ENCODE measurements around the gene C2CD3. TPM values are rescaled to one million over a fixed set of nuclear protein-coding genes. Genes with fewer than 3 reads are reported as not detected.

C2CD3 gene
- total and polyA plus RNA-seq, 9 of the 15 experiments (the other 6 are each of a cell fraction or from before 2014, with no cell fraction given), result 4.4 to 20.2 (median 15.4) TPM

GRCh38 chr11:74085542-74085892 is 85.3 kb downstream of the C2CD3 start:
- intact Hi-C loops (cut with micrococcal nuclease), result loop anchor here (5.0 kb wide), 1 partner anchor 73 kb away; no protein-coding TSS in a partner anchor
- H3K9me3 ChIP-seq (replicated peaks; ENCODE audit: control insufficient read depth, insufficient read depth, low read depth, low read length), result no peaks in the 10 kb centered on the region
- WGBS (ENCODE audit: insufficient coverage, low coverage, missing lambda C conversion rate), result 13% methylated on average over 6 of the region's 6 CpGs
- H3K27ac ChIP-seq (ENCODE audit: extremely low read depth, low read depth, low read length), result peak overlapping the region; percentile 48
- no peaks in the 10 kb centered on the region for H3K79me2 ChIP-seq (ENCODE audit: control insufficient read depth, insufficient read depth, low read length)
- peak overlapping the region; percentile 7 to 21; a peak in 1 of 4 replicates for H3K9ac ChIP-seq (ENCODE audit: insufficient read depth in 1 of 2, low read depth in 2 of 2, low read length in 2 of 2)
- H4K20me1 ChIP-seq (replicated peaks; ENCODE audit: control insufficient read depth, insufficient read depth, low read length), result no peaks in the 10 kb centered on the region
- peaks cover 26% of the 10 kb centered on the region; the same call in 1 of the 3 replicates for H3K36me3 ChIP-seq (ENCODE audit: control insufficient read depth, insufficient read depth, low read length)
- ATAC-seq (peak; percentile 87), DNase-seq (ENCODE audit: extremely low read depth in 1 of 4, low spot score in 3 of 4) (peak; percentile 45 to 79 (median 54)), FAIRE-seq (peak; percentile 65)
- H2AFZ ChIP-seq (ENCODE audit: low read depth, low read length), result peak overlapping the region; percentile 52; the same call in 1 of the 2 replicates
- H3K4me2 ChIP-seq (ENCODE audit: insufficient read depth, low read length), result peak overlapping the region; percentile 62; the same call in 1 of the 2 replicates
- BruUV-seq (replicated peaks), result no TSS peak
- ChIA-PET CTCF (ENCODE audit: low intra/inter-chr PET ratio) (no interaction called here), POLR2A (interaction anchor here (1.1 to 1.9 kb wide), 4 partner anchors 11 to 106 kb away, joined by 3 to 9 read pairs (median 6); partner anchors contain the start of gene UCP2)
- no peaks in the 10 kb centered on the region for H3K27me3 ChIP-seq (ENCODE audit: control insufficient read depth in 2 of 2, insufficient read depth in 2 of 2, low read length in 2 of 2)
- in situ Hi-C loops (cut with MboI), result loop anchor here (5.0 kb wide), 1 partner anchor 98 kb away; no protein-coding TSS in a partner anchor
- no peak overlapping the region for H3K4me3 ChIP-seq
- no peaks in the 10 kb centered on the region for H3K9me1 ChIP-seq (ENCODE audit: control insufficient read depth, insufficient read depth, low read length)
- H3K4me1 ChIP-seq (replicated peaks in 1 of 2; ENCODE audit: control insufficient read depth in 2 of 2, insufficient read depth in 2 of 2, low read length in 2 of 2), result peaks cover 7 to 28% of the 10 kb centered on the region in 2 experiments
- TF ChIP-seq, protein P1, sequence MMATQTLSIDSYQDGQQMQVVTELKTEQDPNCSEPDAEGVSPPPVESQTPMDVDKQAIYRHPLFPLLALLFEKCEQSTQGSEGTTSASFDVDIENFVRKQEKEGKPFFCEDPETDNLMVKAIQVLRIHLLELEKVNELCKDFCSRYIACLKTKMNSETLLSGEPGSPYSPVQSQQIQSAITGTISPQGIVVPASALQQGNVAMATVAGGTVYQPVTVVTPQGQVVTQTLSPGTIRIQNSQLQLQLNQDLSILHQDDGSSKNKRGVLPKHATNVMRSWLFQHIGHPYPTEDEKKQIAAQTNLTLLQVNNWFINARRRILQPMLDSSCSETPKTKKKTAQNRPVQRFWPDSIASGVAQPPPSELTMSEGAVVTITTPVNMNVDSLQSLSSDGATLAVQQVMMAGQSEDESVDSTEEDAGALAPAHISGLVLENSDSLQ (IDR thresholded peaks at IDR 0.05), result peak; percentile 76
- peak; percentile 16 for TF ChIP-seq PRDM10 (IDR thresholded peaks at IDR 0.05; ENCODE audit: partially characterized antibody)
- TF ChIP-seq RAD21 (CRISPR knock-in tag; conservative IDR thresholded peaks at IDR 0.05 in 1 of 2, IDR thresholded peaks at IDR 0.05 in 1 of 2), result peak in 1 of 2 experiments; percentile 20; a peak in 1 of 4 replicates
- 0 out of 2 replicates have a peak, but pooled peaks have one; percentile 7 for TF ChIP-seq CTBP1 (IDR thresholded peaks at IDR 0.05; ENCODE audit: borderline replicate concordance)
- TF ChIP-seq BACH1 (tag; IDR thresholded peaks at IDR 0.05), result peak; percentile 68
- TF ChIP-seq ZNF644 (tag; IDR thresholded peaks at IDR 0.05; ENCODE audit: low read depth), result peak; percentile 9; the same call in 1 of the 2 replicates
- TF ChIP-seq RAD51 (IDR thresholded peaks at IDR 0.05; ENCODE audit: borderline replicate concordance, low read depth), result peak; percentile 51; the same call in 1 of the 2 replicates
- peak; percentile 81 for TF ChIP-seq JUND (IDR thresholded peaks at IDR 0.05; ENCODE audit: borderline replicate concordance, low read depth, low read length)
- peak; percentile 73; the same call in 1 of the 3 replicates for TF ChIP-seq JUND (tag; IDR thresholded peaks at IDR 0.05; ENCODE audit: borderline replicate concordance, low read depth, low read length)
- TF ChIP-seq PHTF2 (CRISPR knock-in tag; IDR thresholded peaks at IDR 0.05), result no peak
- TF ChIP-seq NR2C2 (CRISPR knock-in tag; IDR thresholded peaks at IDR 0.05), result no peak
- peak; percentile 9; the same call in 1 of the 2 replicates for TF ChIP-seq NR2C2 (tag; IDR thresholded peaks at IDR 0.05)
- no peak for TF ChIP-seq GATA2 (CRISPR knock-in tag; IDR thresholded peaks at IDR 0.05)
- TF ChIP-seq SMC3 (conservative IDR thresholded peaks at IDR 0.05; ENCODE audit: insufficient read depth, low read depth, low read length), result no peak
- TF ChIP-seq MAFF (IDR thresholded peaks at IDR 0.05; ENCODE audit: low read length), result peak; percentile 79; the same call in 1 of the 2 replicates
- no peak for TF ChIP-seq TGIF2 (CRISPR knock-in tag; IDR thresholded peaks at IDR 0.05)
- TF ChIP-seq HINFP (tag; conservative IDR thresholded peaks at IDR 0.05; ENCODE audit: low read depth), result no peak
